ENCODE measurements around the gene TEAD1. TPM values are rescaled to one million over a fixed set of nuclear protein-coding genes. Genes with fewer than 3 reads are reported as not detected.

TEAD1 gene
- total RNA-seq, 1 donor from 2014 or later = 17.3 TPM

DNA sequence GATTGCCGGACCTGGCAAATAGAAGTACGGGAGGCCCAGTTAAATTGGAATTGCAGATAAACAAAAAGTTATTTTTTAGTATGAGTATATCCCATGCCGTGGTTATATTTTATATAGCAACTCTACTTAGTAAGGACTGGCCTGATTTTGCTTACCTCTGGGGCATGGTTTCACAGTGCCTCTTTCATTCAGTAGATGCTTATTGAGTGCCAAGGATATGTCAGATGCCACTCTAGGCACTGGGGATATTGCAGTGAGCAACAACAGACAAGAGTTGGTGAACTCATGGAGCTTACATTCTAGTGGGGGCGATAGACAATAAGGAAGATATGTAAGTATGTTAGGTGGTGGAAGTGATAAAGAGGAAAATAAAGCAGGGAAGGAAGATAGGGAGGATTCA lies 112.2 kb downstream of the TEAD1 start:
- DNase-seq (ENCODE audit: low read depth in 2 of 2) = no peak

DNA sequence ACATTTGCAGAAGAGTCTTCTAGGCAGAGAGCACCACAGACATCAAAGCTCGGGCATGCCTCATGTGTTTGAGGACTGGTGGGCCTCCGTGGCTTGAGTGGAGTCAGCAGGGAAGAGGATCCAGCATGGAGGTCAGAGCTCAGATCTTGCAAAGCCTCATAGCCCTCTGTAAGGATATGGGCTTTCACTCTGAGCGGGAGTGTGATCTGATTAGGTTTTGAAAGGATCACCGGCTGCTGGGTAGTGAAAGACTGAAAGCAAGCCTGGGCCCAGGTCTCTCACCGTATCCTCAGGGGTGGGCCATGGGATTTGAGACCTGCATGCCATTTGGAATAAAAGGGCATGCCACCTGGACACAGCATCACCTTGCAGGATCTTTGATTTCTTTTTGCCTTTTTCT lies 112.7 kb downstream of the TEAD1 start:
- DNase-seq (ENCODE audit: low read depth in 2 of 2) = no peak

DNA sequence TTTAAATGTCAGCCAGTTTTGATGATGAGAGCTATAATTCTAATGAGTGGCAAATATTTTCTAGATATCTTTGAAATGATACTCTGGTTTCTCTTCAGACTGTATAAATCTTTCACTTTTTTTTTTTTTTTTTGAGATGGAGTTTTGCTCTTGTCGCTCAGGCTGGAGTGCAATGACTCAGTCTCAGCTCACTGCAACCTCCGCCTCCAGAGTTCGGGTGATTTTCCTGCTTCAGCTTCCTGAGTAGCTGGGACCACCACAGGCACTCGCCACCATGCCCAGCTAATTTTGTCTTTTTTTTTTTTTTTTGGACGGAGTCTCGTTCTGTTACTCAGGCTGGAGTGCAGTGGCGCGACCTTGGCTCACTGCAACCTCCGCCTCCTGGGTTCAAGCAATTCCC lies 113.6 kb downstream of the TEAD1 start:
- DNase-seq (ENCODE audit: low read depth in 2 of 2) = peak in 1 of 2 donors; percentile 88

DNA sequence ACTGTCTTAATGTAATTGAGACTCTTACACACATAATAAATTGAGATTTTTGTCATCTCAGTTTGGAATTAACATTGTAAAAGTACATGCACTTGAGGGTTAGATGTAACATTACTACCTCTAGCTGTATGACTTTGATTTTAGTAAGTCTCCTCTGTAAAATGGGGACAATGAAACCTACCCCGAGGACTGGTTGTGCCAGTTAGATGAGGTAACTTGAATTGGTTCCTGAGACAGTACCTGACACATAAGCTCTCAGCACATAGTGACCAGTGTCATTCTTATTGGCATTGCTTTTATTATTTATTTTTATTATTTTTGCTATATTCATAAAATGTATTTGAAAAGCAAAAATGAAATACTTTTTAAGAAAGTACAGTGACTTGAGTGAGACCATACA lies 114.8 kb downstream of the TEAD1 start:
- DNase-seq (ENCODE audit: low read depth in 2 of 2) = no peak

DNA sequence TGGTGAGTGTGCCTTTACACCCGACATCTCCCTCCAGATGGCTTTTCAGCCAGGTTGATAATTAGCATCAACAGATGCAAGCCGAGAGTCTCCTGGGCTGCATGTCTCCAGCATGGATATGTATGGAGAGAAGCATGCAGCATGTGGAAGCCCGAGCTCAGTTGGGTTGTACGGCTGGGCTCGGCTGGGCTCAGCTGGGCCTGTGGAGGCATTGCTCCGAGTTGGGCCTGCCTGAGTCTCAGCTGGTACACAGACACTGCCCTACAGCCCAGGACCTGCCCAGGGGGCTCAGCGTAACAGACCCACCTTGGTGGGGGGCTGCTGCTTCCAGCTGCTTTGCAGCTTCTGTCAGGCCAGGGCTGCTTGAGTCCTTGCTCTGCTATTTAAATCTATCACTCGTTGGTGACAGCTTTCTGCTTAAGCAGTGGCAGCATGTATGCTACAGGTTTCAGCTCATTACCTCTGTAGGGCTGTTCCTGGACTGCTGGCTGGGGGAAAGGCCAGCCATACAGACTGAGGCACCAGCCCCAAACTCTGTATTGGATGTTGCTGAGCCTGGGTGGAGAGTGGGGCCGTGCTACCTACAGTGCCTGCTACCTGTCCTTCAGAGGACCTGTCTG lies 115.5 kb downstream of the TEAD1 start:
- DNase-seq (ENCODE audit: low read depth in 2 of 2) = no peak

DNA sequence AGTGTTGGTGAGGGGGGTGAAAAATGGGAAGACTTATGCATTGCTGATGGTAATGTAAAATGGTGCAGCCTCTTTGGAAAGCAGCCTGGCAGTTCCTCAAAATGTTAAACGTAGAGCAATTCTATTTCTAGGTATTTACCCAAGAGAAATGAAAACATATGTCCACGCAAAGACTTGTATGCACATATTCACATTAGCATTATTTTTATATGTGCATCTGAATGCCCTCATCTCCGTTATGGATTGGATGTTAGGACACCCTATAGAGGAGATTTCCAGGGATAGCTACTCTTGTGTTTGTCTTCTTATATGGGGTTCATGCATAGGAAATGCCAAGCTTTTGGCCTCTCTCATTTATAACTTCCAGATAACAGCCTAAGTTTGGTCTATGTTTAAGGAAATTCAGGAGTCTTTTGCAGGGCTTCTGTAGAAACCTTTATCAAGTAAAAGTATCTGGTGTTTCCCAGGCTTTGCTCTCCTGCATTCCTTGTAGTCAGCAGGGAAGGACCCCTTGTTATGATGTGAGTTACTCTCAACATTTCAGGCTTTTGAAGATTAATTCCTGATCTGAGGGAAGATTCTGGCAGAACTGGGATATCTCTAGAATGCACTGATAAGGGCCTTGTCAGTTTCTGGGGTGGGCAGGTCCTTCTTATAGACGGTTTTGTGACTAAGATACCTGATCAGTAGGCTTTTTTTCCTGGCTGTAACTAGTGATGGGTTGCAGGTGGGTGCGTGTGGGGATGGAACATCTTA lies 116.8 kb downstream of the TEAD1 start:
- no peak for DNase-seq (ENCODE audit: low read depth in 2 of 2)

DNA sequence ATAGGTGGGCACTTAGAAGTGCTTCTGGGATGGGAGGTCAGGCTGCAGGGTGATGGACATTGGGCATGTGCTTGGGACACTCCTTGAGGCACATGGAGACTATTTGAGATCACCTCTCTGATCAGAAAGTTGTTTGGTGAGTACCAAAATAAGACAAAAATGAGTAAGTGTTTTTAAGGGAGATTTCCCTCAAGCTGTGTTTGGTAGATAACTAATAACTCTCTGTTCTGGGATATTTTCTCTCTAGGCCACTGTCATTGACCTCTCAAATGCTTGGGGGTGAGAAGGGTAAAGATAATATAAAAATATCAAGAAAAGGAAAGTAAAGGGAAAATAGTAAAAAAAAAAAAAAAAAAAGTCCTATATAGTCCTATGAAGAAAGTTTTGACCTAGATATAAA lies 117.8 kb downstream of the TEAD1 start:
- no peak for DNase-seq (ENCODE audit: low read depth in 2 of 2)

DNA sequence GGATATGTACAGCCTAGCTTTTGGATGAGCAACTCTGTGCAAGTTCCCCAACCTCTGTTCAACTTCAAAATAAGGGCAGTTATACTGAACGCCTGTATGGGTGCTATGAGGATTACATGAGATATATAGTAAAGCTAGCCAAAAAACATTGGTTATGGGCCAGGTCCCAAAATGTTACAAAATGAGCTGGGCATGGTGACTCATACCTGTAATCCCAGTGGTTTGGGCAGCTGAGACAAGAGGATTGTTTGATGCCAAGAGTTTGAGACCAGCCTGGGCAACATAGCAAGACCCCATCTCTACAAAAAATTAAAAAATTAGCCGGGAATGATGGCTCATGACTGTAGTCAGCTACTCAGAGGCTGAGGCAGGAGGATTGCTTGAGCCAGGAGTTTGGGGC lies 118.4 kb downstream of the TEAD1 start:
- DNase-seq (ENCODE audit: low read depth in 2 of 2) = no peak

DNA sequence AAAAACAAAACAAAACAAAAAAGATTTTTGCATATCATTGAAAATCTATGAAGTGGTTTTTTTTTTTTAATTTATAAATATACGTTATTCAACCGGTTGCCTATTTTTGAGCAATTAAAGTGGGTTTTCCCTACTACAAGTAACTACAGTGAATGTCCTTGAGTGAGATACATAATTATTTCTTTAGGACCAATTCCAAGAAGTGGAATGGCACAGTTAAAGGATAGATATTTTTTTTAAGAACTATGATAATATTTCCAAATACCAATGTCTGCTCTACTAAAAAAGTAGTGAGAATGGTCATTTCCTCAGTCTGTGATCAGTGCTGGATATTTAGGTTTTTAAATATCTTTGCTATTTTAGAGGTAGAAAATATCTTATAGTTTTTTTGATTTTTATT lies 118.8 kb downstream of the TEAD1 start:
- no peak for DNase-seq (ENCODE audit: low read depth in 2 of 2)

DNA sequence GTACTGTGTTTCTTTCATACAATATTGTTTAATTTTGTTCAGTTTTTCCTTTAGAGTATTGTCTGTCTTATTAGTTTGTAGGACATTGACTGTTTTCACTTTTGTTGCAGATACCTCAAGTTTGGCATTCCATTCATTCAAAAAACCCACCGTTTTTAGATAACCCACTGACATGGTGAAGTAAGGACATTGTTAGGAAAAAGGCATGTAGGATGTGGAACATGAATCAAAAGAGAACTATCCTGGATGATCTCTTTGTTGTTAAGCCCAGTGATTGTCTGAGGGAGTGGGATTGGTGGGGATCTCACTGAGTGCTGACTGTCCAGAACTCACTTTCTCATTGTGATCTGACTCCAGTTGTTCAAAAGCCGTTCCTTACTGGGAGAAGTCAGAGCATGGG lies 119.3 kb downstream of the TEAD1 start:
- DNase-seq (ENCODE audit: low read depth in 2 of 2) = no peak

DNA sequence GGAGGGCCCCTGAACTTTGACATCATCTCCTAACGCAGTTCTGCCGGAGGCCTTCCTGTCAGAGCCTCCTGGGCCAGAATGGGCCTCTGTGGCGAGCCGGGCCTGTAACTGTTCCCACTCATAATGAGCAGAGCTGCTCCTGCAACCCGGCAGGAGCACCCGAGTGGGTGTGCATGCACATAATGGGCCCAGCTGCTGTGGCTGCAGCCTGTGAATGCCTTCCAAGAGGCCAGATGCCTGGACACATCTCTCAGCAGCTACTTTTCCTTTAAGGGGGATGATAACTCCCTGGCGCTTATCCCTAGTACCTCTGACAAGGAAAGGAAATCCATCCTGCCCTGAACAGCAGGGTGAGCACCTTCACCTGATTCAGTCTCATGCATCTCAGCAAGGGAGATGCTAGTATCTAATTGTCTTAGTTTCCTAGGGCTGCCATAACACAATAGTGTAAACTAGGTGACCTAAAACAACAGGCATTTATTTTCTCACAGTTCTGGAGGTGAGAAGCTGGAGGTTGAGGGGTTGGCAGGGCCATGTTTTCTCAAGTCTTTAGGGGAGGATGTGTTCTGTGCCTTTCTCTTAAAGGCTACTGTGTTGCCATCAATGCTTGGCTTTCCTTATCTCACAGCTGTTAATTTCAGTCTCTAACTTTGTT lies 120.5 kb downstream of the TEAD1 start:
- DNase-seq (ENCODE audit: low read depth in 2 of 2) = no peak

DNA sequence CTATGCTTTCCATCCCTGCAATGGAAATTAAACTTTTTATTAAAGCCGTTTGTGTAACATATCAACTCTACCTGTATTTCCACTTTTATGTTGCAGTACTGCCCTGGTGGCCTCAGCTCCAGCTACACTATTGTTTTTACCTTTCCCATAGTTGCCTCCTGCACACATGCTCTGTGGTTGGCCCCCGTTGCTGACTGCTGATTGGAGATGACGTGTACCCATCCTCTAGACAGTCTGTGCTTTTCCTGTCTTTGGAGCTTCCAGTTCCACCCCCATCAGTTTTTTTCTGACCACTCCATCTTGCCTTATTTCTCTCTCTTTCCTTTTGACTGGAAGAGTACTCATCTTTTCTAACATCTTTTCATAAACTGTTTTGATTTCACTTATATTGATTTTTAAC lies 123.8 kb downstream of the TEAD1 start:
- DNase-seq (ENCODE audit: low read depth in 2 of 2) = peak in 1 of 2 donors; percentile 45

DNA sequence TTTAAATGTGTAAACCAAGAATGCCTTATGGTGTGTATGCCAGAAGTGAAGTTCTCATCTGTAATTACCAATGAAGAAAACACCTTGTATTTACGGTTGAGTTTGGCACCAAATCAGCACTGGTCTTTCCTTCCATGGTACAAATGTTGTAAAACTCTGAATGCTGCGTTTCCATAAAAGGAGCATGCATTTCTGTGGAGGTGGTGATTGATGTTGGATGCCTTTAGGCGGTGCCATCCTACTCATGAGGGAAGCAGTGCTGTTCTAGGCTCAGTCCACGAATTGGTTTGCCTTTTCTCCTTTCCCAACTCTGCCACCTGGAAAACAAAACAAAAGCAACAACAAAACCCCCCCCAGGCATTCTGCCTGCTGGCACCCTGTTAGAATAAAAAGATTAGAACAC lies 124.4 kb downstream of the TEAD1 start:
- no peak for DNase-seq (ENCODE audit: low read depth in 2 of 2)

DNA sequence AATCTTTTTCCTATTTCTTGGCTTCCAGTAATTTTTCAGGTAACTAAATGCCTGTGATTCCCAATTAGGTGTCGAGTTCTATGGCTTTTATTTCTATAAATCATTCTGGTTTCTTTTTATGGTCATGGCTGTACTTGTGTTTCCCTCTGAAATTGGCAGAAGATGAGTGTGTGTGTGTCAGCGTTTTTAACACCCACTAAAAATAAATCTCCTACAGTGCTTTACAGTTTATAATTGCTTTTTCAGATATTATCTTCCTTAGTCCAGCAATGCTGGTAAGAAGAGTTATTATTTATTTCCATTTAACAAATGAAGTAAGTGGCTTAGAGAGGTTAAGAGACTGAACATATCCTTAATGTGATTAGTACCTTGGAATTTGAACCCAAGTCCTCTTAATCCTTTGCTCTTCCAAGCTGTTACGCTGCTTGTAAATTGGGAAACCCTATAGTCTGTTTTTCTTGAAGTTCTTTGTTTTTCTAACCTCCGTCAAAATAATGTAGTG lies 125.2 kb downstream of the TEAD1 start:
- no peak for DNase-seq (ENCODE audit: low read depth in 2 of 2)

DNA sequence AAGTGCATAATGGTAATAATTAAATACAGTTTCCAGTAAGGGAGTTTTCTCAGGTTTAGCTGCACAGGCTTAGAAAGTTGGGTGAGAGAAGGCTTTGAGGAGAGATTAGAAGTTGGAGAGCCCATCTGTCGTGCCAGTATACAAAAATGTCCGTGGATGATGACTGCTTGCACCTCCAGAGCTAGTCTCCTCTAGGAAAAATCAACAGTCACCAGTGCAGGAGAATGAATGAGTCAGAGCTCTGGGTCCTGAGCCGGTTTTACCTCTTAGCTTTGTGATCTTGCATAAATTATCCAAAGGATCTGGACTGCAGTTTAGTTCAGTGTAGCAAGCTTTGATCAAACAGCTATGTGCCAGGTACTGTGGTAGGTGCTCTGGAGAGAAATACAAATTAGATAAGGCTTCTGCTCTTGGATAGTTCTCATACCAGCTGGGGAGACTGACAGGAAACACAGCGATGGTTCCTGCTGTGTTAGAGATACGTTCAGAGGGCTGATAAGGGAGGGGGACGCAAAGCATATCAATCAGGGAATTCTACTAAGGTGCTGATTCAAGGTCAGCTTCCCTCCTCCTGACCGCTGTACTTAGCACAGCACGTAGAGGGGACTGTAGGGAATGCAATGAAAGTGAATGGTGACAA lies 125.9 kb downstream of the TEAD1 start:
- peak in 1 of 2 donors; percentile 81 for DNase-seq (ENCODE audit: low read depth in 2 of 2)

DNA sequence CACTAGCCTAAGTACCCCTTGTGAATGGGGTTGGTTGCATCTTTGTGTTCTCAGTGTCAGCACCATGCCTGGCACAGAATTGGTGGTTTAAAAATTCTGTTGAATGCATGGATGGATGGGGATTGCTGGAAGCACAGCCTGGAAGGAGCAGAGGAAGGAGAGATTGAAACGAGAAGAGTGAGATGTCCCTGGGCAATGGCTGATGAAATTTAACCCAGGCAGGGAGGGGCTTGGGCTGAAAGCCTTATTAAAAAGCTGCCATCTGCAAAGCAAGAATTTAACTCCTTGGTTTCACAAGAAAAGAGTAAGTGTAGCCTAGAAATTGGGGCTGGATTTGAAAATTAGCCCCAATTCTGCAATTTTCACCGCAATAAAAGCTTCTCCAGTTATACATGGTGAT lies 126.7 kb downstream of the TEAD1 start:
- no peak for DNase-seq (ENCODE audit: low read depth in 2 of 2)

DNA sequence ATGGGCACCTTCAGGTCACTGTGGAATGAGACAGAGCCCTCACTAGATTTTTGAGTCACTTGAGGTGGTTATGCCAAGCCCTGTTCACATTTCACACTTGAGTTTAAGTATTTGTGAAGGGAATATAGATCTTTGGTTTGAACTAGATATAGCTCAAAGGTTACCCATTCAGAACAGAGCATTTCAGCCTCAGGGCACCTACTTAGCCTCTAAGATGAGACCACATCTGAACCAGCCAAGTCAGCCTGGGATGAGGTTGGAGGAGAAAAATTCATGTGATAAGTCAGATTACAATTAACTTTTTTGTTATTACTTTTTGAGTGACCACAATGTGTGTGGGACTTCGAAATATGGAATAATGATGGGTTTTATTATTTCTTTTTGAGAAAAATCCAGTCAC lies 127.8 kb downstream of the TEAD1 start:
- DNase-seq (ENCODE audit: low read depth in 2 of 2) = no peak

DNA sequence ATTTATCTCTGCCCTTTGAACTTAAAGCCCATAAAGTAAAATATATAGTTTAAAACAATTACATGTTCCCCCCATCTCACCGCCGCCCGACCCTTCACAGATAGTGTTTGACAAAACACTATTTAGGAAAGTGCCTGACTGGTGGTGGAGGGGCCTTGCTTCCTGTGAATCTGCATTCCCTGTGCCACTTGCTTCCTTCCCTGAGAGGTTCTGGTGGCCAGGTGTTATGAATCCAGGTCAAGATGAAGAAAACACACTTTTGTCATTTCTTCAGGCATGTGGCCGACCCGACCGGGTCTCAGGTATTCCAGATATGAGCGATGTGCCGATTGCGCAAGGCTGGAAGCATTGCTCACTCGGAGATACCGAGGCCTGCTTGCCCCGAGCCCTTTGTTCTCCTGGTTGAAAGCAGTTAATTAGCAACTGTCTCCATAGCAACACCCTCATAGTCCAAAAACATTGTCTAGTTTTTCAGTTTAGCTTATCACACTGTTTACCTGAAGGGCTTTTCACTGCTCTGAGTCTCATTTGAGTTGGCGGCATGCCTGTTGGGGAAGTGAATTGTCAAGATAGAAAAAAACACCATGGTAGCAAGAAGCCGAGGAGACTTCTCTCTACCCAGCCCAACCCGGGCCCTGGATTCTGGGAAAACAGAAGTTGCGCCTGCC lies 128.3 kb downstream of the TEAD1 start:
- peak; percentile 88 to 98 for DNase-seq (ENCODE audit: low read depth in 2 of 2)

DNA sequence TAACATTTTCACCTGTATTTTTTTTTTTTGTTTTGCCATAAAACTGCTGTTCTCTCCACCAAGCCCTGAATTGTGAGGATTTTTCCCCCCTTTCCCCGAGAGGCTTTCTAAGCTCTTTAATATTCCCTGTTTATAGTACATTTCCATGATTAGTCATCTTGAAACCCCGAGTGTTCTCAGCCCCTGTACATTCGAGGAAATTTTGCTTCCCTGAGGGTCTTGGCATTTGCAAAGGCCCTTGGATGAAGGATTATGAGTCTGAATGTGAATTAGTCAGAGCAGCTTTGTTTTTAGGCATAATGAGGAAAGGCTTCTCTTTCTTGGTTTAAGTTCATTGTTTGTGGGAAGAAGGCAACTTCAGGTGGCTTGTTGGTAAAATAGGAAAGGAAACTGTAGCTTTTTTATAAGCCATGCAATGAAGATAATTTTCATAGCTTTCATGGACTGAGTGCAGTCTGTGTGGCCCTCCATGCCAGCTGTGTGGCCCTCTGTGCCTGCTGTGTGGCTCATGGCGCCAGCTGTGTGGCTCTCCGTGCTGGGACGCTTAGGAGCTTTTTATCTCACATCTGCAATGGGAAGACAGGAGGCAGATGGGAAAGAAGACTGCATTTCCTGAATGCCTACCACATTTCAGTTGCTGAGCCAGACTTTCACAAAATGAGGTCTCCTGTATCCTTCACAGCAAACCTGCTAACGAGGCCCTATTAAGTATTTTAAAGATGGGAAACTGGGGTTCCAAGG lies 129.0 kb downstream of the TEAD1 start:
- peak in 1 of 2 donors; percentile 83 for DNase-seq (ENCODE audit: low read depth in 2 of 2)

DNA sequence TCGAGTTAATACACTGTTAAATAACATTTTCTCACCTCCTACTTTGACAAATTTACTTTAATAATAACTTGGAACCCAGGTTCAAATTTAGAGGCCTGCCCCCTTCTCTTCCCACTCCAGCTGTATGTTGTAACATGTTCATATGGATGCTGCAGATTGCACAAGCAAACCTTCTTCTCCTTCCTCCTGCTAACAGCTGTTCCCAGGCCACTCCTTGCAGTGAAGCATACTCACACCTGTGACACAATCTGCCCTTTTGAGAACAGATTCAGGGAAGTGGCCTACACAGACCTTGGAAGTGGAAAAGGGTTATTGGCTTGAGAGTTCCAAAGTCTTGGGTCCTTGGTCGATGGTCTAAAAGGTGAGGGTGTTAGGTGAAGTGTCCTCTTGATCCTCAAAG lies 131.9 kb downstream of the TEAD1 start:
- DNase-seq (ENCODE audit: low read depth in 2 of 2) = no peak

DNA sequence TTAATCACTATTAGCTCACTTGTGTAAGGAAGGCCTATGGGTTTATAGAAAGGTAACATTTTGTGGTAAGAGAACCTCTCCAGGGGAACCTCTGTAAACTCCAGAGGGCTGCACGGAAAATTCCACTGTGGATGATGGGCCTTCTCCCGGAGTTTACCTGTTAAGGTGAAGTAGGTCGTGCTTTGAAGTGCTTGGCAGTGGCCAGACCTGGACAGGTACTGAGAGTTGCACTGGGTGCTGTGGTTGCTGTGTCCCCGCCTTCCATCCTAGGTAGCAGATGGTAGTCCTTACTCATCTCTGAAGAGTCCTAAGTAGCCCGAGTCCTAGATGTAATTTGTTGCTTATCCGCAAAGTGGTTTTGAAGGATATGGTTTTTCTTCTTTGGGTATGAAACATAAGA lies 133.4 kb downstream of the TEAD1 start:
- DNase-seq (ENCODE audit: low read depth in 2 of 2) = no peak

Measured in dermis microvascular lymphatic vessel endothelial cell (primary cell).